NCI-H146 treated with DMSO at 0.1 percent for 48 hours (cell line): ENCODE measurements around the gene B4GALT2.

Experiments
- DNase-seq: peaks from one replicate; lab custom pipeline; 2025; ENCODE audit not compliant: unreplicated experiment; lab: John Stamatoyannopoulos, UW

The B4GALT2 gene

DNA sequence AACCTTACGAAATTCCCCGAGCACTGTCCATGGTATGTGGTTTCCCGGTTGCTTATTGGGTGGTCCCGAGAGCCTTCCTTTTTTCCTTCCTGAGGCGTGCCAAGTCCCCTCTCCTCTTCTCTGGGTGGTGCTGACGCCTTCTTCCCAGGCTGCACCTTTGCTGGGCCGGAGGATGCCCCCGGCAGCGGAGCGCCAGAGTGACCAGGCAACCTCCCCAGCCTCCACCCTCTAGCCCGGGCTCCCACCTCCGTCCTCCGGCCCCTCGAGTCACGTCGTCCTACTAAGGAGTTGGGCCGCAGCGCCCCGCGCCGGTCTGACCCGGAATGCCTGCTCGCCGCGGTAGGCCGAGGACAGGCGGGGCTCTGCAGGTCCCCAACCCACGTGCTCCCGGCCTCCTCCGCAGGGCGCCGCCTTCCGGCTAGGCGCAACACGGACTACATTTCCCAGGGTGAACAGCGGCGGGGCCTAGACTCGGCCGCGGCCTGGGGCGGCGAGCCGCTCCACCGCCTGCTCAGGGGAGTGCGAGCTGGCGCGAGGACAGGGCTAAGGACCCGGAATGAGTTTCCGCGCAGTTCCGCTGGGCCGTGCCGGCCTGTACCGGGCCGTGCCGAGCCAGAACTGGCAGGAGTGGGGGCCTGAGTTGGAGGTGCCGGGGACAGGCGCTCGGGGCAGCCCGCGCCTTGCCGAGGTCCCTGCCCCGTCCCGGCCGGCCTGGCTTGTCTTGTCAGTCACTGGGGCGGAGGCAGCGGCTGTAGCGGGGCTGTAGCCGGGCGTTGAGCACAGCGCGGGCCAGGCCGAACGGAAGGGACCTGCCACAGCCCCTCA, 32.6 kb upstream of the B4GALT2 start, which contains the start of gene IPO13:
IPO13 (plus strand) TSS at position 715 of the 825 bp plus-strand sequence. CDS start 651 bp downstream, outside the sequence.
- peak; percentile 75 for DNase-seq

DNA sequence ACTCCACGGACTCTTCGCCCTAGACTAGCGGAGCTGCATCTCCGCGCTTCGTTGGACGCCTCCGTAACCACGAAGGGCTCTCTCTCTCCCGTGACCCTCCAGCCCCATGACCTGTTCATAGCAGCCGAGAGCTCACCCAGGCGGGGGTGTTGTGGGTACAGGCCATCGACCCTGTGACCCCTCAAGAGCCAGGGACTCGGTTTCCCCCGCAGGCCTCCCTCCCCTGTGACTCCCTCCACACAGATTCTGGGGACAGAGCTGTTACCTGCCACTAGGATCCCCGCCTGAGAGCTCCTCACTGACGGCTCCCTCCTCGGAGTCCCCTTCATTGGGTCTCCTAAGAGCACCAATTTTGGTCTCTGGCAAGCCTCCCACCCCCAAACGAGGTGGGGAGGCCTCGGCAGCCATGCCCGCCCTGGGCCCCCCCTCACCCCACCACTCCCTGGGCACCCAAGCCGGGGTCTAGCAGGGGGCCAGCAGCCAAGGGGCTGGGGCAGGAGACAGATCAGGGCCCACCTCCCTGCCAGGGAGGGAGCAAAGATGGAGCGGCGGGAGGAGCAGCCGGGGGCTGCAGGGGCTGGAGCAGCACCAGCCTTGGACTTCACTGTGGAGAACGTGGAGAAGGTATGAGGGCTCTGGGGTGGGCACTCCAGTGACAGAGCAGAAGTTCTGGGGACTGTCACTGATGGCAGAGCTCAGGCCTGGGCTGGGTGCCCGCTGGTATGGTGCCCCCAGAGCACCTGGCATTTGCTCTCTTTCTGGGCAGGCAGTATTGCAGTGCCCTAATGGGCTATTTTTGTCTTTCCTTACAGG, 31.7 kb upstream of the B4GALT2 start:
- no peak for DNase-seq

DNA sequence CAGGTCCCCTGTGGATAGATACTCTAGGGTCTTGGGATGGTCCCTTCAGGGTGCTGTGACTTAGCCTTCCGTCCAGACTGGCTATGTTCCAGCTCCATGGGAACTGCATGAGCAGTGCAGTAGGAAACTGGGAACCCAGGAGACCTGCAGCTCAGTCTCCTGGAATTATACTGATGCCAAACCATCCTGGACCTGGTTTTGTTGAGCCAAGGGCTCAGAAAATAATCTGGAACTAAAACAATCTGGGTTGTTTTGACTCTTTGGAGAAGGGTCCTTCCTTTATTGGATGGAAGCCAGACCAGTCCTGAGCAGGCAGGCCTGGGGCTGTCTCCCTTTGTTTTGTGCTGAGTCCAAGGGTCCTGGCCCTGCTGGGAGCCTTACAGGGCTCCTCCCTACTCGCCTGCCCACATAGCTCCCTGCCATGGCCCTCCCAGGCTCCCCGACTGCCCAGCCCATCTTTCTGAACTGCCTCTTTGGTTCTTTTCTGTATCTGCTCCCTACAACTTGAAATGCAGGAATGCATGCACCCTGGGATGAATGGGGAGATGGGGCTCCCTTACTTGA, 31.1 kb upstream of the B4GALT2 start:
- no peak for DNase-seq

DNA sequence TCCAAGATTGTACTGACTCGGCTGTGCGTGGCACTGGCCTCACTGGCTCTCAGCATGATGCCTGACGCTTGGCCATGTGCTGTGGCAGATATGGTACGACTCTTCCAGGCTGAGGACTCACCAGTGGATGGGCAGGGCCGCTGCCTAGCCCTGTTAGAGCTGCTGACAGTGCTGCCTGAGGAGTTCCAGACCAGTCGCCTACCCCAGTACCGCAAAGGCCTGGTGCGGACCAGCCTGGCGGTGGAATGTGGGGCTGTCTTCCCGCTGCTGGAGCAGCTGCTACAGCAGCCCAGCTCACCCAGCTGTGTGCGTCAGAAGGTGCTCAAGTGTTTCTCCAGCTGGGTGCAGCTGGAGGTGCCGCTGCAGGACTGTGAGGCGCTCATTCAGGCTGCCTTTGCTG, 29.3 kb upstream of the B4GALT2 start:
- no peak for DNase-seq

DNA sequence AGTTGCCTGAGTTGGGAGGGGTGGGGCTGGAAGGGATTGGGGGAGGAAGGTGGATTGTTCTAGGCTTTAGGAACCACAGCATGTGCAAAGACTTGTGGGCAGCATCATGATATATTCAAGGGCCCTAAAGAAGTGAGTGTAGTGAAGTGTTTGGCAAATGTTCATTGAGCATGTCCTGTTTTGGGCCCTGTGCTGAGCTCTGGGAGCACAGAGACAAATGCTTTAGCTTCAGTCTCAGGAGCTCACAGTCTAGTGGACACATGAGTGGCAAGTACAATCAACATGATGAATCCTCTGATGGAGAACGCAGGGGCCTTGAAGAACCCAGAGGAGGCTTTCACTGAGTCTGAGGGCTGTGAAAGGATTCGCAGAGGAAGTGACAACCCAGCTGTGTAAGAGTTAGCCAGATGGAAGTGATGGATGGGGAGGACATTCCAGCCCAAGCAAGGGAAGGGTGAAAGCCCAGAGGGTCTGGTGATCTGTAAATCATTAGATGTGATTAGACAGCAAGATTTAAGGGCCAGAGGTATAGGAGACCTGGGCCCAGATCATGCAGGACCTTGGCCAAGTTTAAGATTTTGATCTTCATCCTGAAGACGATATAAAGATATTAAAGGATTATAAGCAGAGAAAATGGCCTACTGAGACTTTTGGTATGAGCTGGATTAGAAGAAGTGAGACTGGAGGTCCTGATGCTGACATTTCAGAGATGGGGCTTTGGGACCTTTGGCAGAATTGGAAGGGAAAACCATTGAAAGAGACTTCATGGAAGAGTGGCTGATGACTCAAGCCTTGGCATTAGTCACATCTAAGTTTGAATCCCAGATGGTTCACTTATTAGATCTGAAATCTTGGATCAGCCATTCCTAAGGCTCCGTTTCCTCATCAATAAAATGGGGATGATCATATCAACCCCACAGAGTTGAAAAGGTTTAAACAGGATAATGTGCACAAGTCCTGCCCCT, 27.7 kb upstream of the B4GALT2 start:
- DNase-seq, result no peak

DNA sequence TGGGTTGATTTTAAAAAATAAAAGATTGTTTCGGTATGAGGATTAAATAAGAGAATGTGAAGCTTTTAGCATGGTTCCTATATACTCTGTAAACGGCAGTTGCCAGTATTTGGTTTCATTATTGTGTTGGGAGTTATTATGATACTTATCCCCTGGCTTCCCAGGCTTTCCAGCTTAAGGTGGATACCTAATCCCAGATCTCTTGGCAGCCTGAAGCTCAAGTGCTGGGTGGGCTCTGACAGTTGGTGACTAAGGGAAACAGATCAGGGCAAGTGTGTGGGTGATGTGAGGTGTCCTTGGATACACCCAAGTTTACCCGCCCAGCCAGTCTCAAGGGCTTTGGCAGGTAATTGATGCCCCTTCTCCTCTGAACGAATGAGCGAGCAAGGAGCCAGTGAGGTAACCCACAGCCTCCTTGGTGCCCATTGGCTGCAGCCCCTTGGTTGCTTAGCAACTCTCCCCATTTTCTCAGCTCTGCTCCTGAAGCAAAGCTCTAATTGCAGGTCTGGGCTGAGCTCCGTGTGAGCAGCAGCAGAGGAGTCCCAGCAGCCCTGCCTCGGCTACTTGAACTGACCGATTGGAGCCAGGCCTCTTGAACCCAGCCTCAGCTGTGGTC, 26.2 kb upstream of the B4GALT2 start:
- no peak for DNase-seq

DNA sequence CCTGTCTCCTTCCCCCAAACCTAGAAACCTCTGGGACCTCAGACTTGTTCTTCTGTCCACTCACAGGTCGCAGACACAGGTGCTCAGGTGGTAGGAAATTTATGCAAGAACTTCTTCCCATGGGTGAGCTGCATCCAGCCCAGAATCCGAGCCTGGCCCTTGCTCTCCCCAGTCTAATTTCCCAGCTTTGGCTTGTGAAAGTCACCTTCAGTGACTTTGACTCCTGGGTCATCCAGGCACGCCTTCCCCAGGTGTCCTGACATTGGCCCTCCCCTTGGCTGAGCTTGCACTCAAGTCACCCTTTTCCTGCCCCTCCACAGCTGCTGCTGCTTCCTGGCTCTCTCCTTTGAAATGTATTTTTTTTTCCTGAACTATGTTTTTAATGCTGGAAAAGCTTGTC, 25.6 kb upstream of the B4GALT2 start:
- no peak for DNase-seq

DNA sequence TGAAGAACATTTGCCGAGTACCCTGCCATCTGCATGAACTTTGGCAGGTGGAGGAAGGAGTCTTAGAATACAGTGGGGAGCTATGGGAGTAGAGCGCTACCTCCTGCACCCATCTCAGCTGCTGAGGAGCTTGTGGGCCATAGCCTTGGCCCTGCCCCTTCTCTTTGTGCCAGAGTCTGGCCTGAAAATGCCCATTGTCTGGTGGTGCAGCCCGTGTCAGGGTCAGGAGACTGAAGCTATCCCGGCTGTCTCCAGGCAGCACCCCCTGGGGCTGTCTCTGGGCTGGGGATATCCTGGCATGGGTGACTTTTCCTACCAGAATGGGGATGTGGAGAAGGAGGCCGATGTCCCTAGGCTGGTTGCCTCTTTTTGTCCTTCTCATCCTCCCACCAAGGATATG, 25.0 kb upstream of the B4GALT2 start:
- no peak for DNase-seq

DNA sequence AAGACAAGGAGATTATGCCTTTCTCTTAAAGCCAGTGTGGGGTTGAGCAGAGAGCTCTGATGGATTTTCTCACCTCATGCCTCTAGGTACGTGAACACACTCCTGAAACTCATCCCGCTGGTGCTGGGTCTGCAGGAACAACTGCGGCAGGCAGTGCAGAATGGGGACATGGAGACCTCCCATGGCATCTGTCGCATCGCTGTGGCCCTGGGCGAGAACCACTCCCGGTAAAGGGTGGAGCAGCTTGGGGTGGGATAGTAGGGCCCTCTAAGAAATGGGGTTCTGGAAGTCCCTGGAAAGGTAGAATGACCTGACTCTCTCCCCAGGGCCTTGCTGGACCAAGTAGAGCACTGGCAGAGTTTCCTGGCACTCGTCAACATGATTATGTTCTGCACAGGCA, 22.8 kb upstream of the B4GALT2 start:
- DNase-seq, result no peak

DNA sequence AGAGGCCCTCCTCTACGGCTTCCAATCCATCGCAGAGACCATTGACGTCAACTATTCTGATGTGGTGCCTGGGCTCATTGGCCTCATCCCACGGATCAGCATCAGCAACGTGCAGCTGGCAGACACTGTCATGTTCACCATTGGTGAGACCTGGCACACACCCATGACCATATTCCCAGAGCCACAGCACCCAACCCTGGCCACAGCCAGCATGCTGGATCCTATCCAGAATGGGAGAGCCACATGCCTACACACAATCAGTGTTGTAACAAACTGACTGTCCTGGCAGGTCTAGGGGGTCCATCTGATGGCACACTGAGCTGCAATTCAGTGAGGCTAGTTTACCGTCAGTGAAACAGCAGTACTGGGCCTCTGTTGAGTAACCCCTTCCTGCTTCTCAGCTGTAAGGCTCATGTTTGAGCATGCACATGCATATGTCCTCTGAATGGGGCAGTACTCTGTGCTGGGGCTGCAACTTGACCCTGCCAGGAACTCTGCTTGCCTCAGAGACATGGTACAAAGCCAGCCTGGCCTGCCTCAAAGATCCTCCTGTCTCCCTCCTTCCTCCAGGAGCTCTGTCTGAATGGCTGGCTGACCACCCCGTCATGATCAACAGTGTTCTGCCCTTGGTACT, 21.5 kb upstream of the B4GALT2 start:
- no peak for DNase-seq

DNA sequence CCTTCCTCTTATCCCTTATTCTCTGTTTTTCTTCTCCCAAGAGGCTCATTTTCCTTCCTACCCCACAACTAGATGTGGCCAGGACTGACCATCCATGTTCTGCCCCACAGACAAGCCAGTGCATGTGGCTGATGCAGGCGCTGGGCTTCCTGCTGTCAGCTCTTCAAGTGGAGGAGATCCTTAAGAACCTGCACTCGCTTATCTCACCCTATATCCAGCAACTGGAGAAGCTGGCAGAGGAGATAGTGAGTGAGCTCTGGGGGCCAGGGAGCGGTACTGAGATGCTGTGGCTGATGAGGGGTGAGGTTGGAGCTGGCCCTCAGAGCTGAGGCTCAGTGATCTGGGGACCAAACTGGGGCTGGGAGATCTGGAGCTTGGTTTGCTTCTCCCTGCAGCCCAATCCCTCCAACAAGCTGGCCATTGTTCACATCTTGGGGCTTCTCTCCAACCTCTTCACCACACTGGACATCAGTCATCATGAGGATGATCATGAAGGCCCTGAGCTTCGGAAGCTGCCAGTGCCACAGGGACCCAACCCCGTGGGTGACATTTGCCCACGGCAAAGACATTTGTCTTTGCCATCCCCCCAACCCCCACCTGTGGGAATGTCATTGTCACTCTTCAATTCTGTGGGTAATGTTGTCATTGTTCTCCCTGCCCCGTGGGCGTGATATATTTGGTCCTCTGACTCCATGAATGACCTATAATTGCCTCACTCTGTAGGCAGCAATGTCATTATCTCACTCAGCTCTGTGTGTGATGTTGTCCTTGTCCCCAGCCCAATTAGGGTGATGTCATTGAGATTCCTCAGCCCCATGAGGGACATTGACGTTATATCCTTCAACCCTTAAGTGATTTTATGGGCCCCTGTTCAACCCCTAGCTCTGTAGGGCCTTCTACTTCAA, 20.4 kb upstream of the B4GALT2 start:
- no peak for DNase-seq

DNA sequence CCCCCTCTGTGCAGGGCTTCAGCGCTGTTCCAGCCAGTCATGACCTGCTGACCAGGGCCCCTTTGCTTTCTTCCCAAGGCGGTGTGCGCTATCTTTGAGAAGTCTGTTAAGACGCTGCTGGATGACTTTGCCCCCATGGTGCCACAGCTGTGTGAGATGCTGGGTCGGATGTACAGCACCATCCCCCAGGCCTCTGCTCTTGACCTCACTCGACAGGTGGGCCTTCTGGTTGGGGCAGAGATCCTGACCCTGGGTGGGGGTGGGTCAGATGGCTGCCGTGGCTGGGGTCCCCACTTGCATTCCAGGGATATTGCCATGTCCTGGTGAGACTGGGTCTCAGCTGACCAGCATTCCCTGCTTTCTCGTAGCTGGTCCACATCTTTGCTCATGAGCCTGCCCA, 18.2 kb upstream of the B4GALT2 start:
- DNase-seq, result no peak

DNA sequence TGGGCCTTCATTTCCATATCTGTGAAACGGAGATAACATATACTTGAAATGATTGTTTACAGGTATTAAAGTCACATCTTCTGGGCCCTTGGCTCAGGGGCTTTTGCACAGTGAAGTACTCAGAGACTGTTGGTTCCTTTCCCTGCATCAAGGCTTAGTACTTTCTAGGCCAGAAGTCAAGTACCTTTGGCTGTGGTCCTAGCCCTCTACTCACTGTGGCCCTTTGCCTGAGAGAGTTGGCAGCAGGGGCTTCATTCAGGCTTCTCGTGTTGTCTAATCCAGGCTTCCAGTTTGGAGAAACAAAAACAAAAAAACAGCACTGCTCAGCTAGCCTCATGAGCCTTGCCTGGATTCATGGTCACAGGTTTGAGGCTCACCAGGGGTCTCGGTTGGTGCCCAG, 17.3 kb upstream of the B4GALT2 start:
- no peak for DNase-seq

DNA sequence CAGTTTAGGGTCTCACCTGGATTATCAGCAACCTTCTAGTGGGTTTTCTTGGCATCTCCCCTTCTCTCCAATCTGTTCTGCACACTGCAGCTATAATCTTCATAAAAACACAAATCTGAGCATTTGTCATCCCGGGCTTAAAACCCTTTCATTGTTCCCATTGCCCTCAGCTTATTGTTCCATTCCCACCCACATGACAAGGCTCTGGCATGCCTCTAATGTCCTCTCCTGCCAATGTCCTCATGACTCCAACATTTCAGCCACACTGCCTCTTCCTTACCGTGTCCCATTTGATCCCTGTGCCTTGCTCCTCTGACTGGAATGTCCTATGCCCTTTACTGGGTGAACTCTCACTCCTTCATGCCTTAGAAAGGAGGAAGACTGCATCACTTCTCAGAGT, 16.7 kb upstream of the B4GALT2 start:
- no peak for DNase-seq

DNA sequence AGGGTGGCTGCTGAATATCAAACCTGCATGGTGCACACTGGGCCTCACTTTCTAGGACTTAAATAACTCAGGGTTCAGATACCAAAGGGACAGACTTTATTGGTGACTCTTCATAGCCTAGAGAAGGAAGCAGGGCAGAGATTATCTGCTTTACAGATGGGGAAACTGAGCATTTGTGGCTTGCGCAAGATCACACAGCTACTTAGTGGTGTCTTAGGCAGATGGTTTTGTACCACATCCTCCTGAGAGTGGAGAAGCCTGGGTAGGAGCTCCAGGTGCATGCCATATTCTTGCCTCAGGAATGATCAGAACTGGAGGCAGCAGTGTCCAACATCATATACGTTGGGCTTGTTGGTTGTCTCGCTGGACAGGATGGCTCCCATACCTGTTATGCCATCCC, 16.0 kb upstream of the B4GALT2 start:
- no peak for DNase-seq

DNA sequence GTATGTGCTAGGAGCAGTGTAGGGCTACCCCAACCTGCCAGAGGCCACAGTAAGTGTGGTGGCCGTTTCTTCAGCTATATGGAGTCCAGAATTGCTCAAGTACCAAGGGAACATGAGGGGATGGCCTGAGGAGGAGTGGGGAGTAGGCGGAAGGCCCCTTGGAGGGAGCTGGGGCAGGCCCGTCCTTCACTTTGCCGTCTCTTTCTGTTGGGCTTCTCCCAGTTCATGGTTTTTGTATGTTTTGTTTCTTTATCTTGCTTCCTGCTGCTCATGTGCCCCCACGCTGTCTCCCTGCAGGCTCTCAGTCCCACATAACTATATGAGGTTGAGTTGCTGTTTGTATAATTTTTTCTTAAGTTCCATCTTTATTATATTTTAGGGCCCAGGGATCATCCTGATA, 15.1 kb upstream of the B4GALT2 start:
- DNase-seq, result no peak

DNA sequence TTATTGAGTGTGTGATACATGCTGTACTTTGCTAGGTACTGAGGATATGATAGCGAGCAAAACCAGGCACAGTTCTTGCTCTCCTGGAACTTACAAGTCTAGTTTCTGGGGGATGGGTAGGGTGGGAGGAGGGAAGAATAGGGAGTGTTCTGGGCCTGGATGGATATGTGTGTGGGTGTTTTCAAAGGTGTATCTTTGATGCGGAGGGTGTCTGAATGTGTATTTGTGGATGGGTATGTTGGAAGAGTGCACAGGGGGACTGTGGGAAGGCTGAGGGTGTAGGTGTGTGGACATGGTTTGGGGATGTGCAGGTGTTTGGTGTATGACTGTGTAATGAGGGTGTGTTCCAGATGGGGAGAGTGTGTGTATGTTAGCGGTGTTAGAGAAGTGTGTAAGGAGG, 13.7 kb upstream of the B4GALT2 start:
- DNase-seq, result no peak

DNA sequence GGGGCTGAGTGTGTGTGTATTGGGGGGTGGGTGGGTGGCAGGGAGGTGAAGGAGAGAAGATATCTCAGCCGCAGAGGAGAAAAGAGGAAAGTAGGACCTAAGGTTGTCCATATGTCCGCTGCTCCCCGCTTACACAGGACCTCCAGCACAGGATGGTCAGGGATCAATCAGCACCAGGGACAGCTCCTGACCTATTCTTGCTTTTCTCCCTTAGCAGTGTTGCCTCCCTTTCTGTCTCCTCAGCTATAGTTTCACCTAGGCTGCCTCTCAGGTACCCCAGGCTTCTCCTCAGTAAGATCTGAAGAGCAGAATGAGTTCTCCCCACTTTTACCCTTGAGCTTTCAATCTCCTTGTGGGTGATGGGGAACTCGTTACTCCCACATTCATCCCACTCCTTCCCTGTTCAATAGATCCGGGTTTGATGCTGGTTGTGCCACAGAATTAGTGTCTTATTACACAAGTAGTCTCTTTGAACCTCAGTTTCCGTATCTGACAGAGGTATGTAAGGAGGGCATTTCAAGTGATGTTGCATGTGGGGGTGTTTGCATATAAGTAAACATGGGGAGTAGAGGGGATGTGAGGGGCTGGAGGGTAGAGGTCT, 10.6 kb upstream of the B4GALT2 start:
- DNase-seq, result no peak

DNA sequence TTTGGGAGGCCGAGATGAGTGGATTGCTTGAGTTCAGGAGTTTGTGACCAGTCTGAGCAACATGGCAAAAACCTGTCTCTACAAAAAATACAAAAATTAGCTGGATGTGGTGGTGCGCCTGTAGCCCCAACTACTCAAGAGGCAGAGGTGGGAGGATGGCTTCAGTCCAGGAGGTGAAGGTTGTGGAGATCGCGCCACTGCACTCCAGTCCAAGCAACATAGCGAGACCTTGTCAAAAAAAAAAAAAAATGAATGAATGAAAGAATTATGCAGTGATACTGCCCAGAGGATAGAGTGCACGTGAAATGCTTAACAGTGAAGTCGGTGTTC, 9.6 kb upstream of the B4GALT2 start:
- DNase-seq, result no peak
